ENCODE data around the gene BRCA2. TPM values are rescaled to one million over a fixed set of nuclear protein-coding genes. Genes with fewer than 3 reads are reported as not detected.

Gene BRCA2
- total and polyA plus RNA-seq, 9 of the 15 experiments (the other 6 are each of a cell fraction or from before 2014, with no cell fraction given): 4.1 to 17.3 (median 5.8) TPM

GRCh38 chr13:32315238-32316027 is at the start of gene BRCA2, which contains the start of gene ZAR1L (continued):
- TF ChIP-seq, protein P1, sequence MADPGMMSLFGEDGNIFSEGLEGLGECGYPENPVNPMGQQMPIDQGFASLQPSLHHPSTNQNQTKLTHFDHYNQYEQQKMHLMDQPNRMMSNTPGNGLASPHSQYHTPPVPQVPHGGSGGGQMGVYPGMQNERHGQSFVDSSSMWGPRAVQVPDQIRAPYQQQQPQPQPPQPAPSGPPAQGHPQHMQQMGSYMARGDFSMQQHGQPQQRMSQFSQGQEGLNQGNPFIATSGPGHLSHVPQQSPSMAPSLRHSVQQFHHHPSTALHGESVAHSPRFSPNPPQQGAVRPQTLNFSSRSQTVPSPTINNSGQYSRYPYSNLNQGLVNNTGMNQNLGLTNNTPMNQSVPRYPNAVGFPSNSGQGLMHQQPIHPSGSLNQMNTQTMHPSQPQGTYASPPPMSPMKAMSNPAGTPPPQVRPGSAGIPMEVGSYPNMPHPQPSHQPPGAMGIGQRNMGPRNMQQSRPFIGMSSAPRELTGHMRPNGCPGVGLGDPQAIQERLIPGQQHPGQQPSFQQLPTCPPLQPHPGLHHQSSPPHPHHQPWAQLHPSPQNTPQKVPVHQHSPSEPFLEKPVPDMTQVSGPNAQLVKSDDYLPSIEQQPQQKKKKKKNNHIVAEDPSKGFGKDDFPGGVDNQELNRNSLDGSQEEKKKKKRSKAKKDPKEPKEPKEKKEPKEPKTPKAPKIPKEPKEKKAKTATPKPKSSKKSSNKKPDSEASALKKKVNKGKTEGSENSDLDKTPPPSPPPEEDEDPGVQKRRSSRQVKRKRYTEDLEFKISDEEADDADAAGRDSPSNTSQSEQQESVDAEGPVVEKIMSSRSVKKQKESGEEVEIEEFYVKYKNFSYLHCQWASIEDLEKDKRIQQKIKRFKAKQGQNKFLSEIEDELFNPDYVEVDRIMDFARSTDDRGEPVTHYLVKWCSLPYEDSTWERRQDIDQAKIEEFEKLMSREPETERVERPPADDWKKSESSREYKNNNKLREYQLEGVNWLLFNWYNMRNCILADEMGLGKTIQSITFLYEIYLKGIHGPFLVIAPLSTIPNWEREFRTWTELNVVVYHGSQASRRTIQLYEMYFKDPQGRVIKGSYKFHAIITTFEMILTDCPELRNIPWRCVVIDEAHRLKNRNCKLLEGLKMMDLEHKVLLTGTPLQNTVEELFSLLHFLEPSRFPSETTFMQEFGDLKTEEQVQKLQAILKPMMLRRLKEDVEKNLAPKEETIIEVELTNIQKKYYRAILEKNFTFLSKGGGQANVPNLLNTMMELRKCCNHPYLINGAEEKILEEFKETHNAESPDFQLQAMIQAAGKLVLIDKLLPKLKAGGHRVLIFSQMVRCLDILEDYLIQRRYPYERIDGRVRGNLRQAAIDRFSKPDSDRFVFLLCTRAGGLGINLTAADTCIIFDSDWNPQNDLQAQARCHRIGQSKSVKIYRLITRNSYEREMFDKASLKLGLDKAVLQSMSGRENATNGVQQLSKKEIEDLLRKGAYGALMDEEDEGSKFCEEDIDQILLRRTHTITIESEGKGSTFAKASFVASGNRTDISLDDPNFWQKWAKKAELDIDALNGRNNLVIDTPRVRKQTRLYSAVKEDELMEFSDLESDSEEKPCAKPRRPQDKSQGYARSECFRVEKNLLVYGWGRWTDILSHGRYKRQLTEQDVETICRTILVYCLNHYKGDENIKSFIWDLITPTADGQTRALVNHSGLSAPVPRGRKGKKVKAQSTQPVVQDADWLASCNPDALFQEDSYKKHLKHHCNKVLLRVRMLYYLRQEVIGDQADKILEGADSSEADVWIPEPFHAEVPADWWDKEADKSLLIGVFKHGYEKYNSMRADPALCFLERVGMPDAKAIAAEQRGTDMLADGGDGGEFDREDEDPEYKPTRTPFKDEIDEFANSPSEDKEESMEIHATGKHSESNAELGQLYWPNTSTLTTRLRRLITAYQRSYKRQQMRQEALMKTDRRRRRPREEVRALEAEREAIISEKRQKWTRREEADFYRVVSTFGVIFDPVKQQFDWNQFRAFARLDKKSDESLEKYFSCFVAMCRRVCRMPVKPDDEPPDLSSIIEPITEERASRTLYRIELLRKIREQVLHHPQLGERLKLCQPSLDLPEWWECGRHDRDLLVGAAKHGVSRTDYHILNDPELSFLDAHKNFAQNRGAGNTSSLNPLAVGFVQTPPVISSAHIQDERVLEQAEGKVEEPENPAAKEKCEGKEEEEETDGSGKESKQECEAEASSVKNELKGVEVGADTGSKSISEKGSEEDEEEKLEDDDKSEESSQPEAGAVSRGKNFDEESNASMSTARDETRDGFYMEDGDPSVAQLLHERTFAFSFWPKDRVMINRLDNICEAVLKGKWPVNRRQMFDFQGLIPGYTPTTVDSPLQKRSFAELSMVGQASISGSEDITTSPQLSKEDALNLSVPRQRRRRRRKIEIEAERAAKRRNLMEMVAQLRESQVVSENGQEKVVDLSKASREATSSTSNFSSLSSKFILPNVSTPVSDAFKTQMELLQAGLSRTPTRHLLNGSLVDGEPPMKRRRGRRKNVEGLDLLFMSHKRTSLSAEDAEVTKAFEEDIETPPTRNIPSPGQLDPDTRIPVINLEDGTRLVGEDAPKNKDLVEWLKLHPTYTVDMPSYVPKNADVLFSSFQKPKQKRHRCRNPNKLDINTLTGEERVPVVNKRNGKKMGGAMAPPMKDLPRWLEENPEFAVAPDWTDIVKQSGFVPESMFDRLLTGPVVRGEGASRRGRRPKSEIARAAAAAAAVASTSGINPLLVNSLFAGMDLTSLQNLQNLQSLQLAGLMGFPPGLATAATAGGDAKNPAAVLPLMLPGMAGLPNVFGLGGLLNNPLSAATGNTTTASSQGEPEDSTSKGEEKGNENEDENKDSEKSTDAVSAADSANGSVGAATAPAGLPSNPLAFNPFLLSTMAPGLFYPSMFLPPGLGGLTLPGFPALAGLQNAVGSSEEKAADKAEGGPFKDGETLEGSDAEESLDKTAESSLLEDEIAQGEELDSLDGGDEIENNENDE (IDR thresholded peaks at IDR 0.05; ENCODE audit: low read depth, low read length): no peak
- TF ChIP-seq SFPQ (IDR thresholded peaks at IDR 0.05; ENCODE audit: low read depth, low read length) (no peak), ZNF431 (CRISPR knock-in tag; IDR thresholded peaks at IDR 0.05) (no peak), THRAP3 (IDR thresholded peaks at IDR 0.05; ENCODE audit: borderline replicate concordance) (no peak), TEAD4 (IDR thresholded peaks at IDR 0.05; ENCODE audit: low read length) (no peak), TEAD4 (CRISPR knock-in tag; IDR thresholded peaks at IDR 0.05; ENCODE audit: borderline replicate concordance) (no peak), ARHGAP35 (IDR thresholded peaks at IDR 0.05; ENCODE audit: partially characterized antibody) (no peak), IRF2 (CRISPR knock-in tag; IDR thresholded peaks at IDR 0.05) (no peak), ZNF121 (CRISPR knock-in tag; conservative IDR thresholded peaks at IDR 0.05) (no peak)
